ENCODE measurements around the gene SET.
"Not testable (repeated sequence)": the region's sequence is repeated elsewhere in the genome, so short reads cannot be mapped to it uniquely, and the experiment has no call there.

The SET gene

GRCh38 chr9:128689293-128689774, 312 bp downstream of the SET start:
- DNase-seq: peak; percentile 70

- peak; percentile 75 for DNase-seq
These were observed 1.0 kb downstream of the SET start for GRCh38 chr9:128689820-128690683.

GRCh38 chr9:128690684-128691034, 1.6 kb downstream of the SET start:
- DNase-seq: no peak

- not testable (repeated sequence) for DNase-seq
These were observed 4.7 kb downstream of the SET start for GRCh38 chr9:128693738-128694137.

GRCh38 chr9:128694344-128694743, 5.3 kb downstream of the SET start:
- DNase-seq: no peak

- DNase-seq: no peak
These were observed 8.1 kb downstream of the SET start for GRCh38 chr9:128696923-128697707.

GRCh38 chr9:128699096-128699795, 10.2 kb downstream of the SET start:
- DNase-seq: not testable (repeated sequence)

GRCh38 chr9:128701227-128701854, 12.3 kb downstream of the SET start:
- DNase-seq: no peak

GRCh38 chr9:128702445-128702948, 13.5 kb downstream of the SET start, which contains the start of gene PKN3:
PKN3 (plus strand) TSS chr9:128702503; CDS start chr9:128702916, 413 bp downstream.
- peak; percentile 89 for DNase-seq

GRCh38 chr9:128702949-128703615, 14.1 kb downstream of the SET start:
- DNase-seq: peak; percentile 54

GRCh38 chr9:128703616-128704355, 14.8 kb downstream of the SET start:
- DNase-seq: peak; percentile 21

GRCh38 chr9:128704356-128704670, 15.3 kb downstream of the SET start:
- DNase-seq: no peak

GRCh38 chr9:128705051-128705965, 16.3 kb downstream of the SET start:
- no peak for DNase-seq

GRCh38 chr9:128706045-128706444, 17.0 kb downstream of the SET start:
- no peak for DNase-seq

- DNase-seq: no peak
These were observed 17.8 kb downstream of the SET start for GRCh38 chr9:128706671-128707381.

GRCh38 chr9:128707446-128707845, 18.4 kb downstream of the SET start:
- no peak for DNase-seq

- no peak for DNase-seq
These were observed 23.7 kb downstream of the SET start for GRCh38 chr9:128712451-128713410.

GRCh38 chr9:128713411-128713780, 24.4 kb downstream of the SET start:
- no peak for DNase-seq

Data from CD4-positive, alpha-beta T cell treated with Interleukin-6 for 4 hours (primary cell).